ENCODE measurements around the gene ADAMTSL1.

DNA sequence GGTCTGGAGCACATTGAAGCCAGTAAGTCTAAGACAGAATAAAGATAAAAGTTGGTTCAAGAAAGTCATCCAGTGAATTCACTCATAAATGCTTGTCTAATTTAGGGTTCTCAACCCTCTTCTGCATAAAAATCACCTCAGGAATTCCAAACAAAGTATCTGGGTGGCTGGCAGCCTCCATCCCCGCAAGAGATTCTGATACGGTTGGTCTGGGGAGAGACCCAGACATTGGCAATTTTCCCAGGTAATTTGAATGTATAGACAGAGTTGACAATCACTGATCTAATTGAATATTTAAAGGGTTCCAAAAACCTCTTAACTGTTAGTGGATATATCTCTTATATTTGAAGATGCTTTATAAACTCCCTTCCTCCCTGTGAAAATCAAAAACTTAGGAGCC lies 14.9 kb downstream of the ADAMTSL1 start:
- TF ChIP-seq CTCF (IDR thresholded peaks at IDR 0.05) (no peak), POLR2A (IDR thresholded peaks at IDR 0.05) (no peak), POLR2AphosphoS5 (IDR thresholded peaks at IDR 0.05) (no peak)
